ENCODE measurements around the gene DDX10.

DNA sequence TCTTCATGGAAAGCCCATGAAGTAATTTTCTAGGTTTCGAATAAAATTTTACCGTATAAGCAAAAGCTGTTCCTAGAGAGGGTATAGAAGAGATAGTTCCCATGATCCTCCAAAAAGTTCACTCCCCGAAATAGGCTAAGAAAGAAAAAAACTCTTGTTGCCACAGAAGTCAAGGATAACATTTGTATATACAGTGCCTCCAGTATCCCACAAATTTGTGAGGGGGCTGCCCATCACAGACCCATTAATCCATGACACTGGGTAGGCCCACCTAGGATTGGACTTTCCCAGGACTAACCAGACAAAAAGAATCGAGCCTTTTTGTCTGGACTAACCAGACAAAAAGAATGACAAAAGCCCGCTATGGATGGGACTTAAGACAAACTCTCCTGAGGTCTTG lies 233.0 kb downstream of the DDX10 start:
- TF ChIP-seq, protein P1, sequence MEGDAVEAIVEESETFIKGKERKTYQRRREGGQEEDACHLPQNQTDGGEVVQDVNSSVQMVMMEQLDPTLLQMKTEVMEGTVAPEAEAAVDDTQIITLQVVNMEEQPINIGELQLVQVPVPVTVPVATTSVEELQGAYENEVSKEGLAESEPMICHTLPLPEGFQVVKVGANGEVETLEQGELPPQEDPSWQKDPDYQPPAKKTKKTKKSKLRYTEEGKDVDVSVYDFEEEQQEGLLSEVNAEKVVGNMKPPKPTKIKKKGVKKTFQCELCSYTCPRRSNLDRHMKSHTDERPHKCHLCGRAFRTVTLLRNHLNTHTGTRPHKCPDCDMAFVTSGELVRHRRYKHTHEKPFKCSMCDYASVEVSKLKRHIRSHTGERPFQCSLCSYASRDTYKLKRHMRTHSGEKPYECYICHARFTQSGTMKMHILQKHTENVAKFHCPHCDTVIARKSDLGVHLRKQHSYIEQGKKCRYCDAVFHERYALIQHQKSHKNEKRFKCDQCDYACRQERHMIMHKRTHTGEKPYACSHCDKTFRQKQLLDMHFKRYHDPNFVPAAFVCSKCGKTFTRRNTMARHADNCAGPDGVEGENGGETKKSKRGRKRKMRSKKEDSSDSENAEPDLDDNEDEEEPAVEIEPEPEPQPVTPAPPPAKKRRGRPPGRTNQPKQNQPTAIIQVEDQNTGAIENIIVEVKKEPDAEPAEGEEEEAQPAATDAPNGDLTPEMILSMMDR (IDR thresholded peaks at IDR 0.05; ENCODE audit: insufficient read depth, low read length) = no peak
- no peak for TF ChIP-seq POLR2AphosphoS5 (IDR thresholded peaks at IDR 0.05; ENCODE audit: low read depth)

Data from HL-60 (cell line).